Measurements from ENCODE around the gene NLRP10. TPM values are rescaled to one million over a fixed set of nuclear protein-coding genes. Genes with fewer than 3 reads are reported as not detected.

NLRP10 gene
- total and polyA plus RNA-seq, 2 donors (not counting 1 experiment from before 2014, with no cell fraction given) = 4.8 to 9.6 TPM

DNA sequence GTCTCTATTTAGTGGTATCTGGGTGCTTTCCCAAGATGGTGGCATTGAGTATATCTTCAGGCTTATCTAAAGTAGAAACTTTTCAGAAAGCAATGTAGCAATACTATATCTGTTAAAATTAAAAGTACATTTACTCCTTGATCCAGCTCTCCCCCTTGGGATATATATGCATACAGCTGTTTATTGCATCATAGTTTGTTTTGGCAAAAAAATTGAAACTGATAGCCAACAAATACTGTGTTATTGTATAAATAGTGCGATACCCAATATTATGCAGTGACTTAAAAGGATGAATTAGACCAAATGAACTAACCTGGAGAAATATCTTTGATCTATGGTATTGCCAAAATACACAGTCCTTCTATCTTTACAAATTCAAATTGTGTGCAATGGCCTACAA, 15.3 kb downstream of the NLRP10 start:
- no peak overlapping the region for H3K27ac ChIP-seq (ENCODE audit: insufficient read depth, low read length)
- no peak overlapping the region for H3K4me2 ChIP-seq (ENCODE audit: extremely low read depth, insufficient read depth, low read length)
- peak in 1 of 2 donors; percentile 40 for DNase-seq (ENCODE audit: low read depth in 2 of 2)
- H3K4me3 ChIP-seq (replicated peaks in 1 of 4; ENCODE audit: control extremely low read depth in 1 of 4, insufficient read depth in 1 of 4, low read depth in 3 of 4, low read length in 4 of 4) = no peak overlapping the region
- no peaks in the 10 kb centered on the region for H3K79me2 ChIP-seq (ENCODE audit: control insufficient read depth, insufficient read depth, low read length)
- no peak overlapping the region for H3K9ac ChIP-seq (ENCODE audit: insufficient read depth, low read length)
- H3K27me3 ChIP-seq (ENCODE audit: control insufficient read depth, insufficient read depth, low read length) = no peaks in the 10 kb centered on the region
- no peaks in the 10 kb centered on the region for H4K20me1 ChIP-seq (ENCODE audit: control insufficient read depth, extremely low read depth, insufficient read depth, low read length)
- no peaks in the 10 kb centered on the region for H3K9me3 ChIP-seq (ENCODE audit: control insufficient read depth, insufficient read depth, low read depth, low read length)
- H2AFZ ChIP-seq (ENCODE audit: low read length) = no peak overlapping the region
- H3K36me3 ChIP-seq (ENCODE audit: control insufficient read depth, insufficient read depth, low read length) = no peaks in the 10 kb centered on the region
- no peaks in the 10 kb centered on the region for H3K4me1 ChIP-seq (ENCODE audit: control insufficient read depth, extremely low read depth, insufficient read depth, low read length)
- TF ChIP-seq, protein P1, sequence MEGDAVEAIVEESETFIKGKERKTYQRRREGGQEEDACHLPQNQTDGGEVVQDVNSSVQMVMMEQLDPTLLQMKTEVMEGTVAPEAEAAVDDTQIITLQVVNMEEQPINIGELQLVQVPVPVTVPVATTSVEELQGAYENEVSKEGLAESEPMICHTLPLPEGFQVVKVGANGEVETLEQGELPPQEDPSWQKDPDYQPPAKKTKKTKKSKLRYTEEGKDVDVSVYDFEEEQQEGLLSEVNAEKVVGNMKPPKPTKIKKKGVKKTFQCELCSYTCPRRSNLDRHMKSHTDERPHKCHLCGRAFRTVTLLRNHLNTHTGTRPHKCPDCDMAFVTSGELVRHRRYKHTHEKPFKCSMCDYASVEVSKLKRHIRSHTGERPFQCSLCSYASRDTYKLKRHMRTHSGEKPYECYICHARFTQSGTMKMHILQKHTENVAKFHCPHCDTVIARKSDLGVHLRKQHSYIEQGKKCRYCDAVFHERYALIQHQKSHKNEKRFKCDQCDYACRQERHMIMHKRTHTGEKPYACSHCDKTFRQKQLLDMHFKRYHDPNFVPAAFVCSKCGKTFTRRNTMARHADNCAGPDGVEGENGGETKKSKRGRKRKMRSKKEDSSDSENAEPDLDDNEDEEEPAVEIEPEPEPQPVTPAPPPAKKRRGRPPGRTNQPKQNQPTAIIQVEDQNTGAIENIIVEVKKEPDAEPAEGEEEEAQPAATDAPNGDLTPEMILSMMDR (conservative IDR thresholded peaks at IDR 0.05 in 1 of 2, IDR thresholded peaks at IDR 0.05 in 1 of 2; ENCODE audit: low read depth in 1 of 2, low read length in 2 of 2) = no peak
- TF ChIP-seq EZH2 (IDR thresholded peaks at IDR 0.05; ENCODE audit: low read length, missing control alignments) = no peak

DNA sequence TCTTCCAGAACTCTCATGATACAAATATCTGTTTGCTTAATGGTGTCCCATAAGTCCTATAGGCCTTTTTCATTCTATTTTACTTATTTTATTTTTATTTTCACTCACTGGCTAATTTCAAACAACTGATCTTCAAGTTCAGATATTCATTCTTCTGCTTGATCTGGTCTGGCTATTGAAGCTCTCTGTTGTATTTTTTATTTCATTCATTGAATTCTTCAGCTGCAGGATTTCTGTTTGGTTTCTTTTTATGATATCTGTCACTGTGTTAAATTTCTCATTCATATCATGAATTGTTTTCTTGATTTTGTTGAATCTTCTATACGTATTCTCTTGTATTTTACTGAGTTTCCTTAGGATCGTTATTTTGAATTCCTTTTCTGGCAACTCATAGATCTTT, 21.1 kb downstream of the NLRP10 start:
- no peak overlapping the region for H3K27ac ChIP-seq (ENCODE audit: insufficient read depth, low read length)
- H3K9me3 ChIP-seq (ENCODE audit: control insufficient read depth, insufficient read depth, low read depth, low read length) = no peaks in the 10 kb centered on the region
- TF ChIP-seq EZH2 (IDR thresholded peaks at IDR 0.05; ENCODE audit: low read length, missing control alignments) = no peak
- TF ChIP-seq, protein P1 (conservative IDR thresholded peaks at IDR 0.05 in 1 of 2, IDR thresholded peaks at IDR 0.05 in 1 of 2; ENCODE audit: low read depth in 1 of 2, low read length in 2 of 2) = no peak
- no peaks in the 10 kb centered on the region for H3K36me3 ChIP-seq (ENCODE audit: control insufficient read depth, insufficient read depth, low read length)
- H4K20me1 ChIP-seq (ENCODE audit: control insufficient read depth, extremely low read depth, insufficient read depth, low read length) = no peaks in the 10 kb centered on the region
- H3K4me2 ChIP-seq (ENCODE audit: extremely low read depth, insufficient read depth, low read length) = no peak overlapping the region
- no peaks in the 10 kb centered on the region for H3K27me3 ChIP-seq (ENCODE audit: control insufficient read depth, insufficient read depth, low read length)
- H3K4me1 ChIP-seq (ENCODE audit: control insufficient read depth, extremely low read depth, insufficient read depth, low read length) = no peaks in the 10 kb centered on the region
- H3K79me2 ChIP-seq (ENCODE audit: control insufficient read depth, insufficient read depth, low read length) = no peaks in the 10 kb centered on the region
- no peak for DNase-seq (ENCODE audit: low read depth in 2 of 2)
- no peak overlapping the region for H3K9ac ChIP-seq (ENCODE audit: insufficient read depth, low read length)
- no peak overlapping the region for H2AFZ ChIP-seq (ENCODE audit: low read length)
- H3K4me3 ChIP-seq (replicated peaks in 1 of 4; ENCODE audit: control extremely low read depth in 1 of 4, insufficient read depth in 1 of 4, low read depth in 3 of 4, low read length in 4 of 4) = no peak overlapping the region

DNA sequence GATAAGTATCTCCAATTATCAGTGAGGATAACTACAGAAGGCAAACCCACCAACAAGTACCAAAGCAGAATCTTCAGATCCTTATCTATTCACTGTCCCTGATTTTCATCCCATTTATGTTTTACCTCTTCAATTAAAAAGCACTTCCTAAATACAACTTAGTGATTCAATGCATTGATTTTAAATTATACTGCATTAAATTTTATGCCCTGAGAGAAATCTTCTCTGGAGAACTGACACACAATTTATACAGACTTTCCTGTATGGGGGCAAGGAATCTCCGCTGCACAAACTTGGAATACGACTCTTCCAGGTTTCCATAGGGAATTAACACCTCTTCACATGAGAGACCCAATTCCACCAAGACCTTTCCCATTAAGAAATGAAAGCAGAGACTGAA, 23.6 kb downstream of the NLRP10 start, which contains the start of gene OR10A3:
Gene OR10A3, minus strand, starts transcription at position 101 of the 400 bp plus-strand sequence. CDS start 2,188 bp downstream, outside the sequence.
- Histone ChIP-seq H3K79me2 (ENCODE audit: control insufficient read depth, insufficient read depth, low read length) (no peaks in the 10 kb centered on the region), H3K9ac (ENCODE audit: insufficient read depth, low read length) (no peak within 1 kb of the TSS), H3K27me3 (ENCODE audit: control insufficient read depth, insufficient read depth, low read length) (no peaks in the 10 kb centered on the region), H3K27ac (ENCODE audit: insufficient read depth, low read length) (no peak within 1 kb of the TSS), H2AFZ (ENCODE audit: low read length) (no peak within 1 kb of the TSS), H3K4me1 (ENCODE audit: control insufficient read depth, extremely low read depth, insufficient read depth, low read length) (no peaks in the 10 kb centered on the region), H3K4me2 (ENCODE audit: extremely low read depth, insufficient read depth, low read length) (no peak within 1 kb of the TSS), H3K9me3 (ENCODE audit: control insufficient read depth, insufficient read depth, low read depth, low read length) (no peaks in the 10 kb centered on the region), H4K20me1 (ENCODE audit: control insufficient read depth, extremely low read depth, insufficient read depth, low read length) (no peaks in the 10 kb centered on the region), H3K4me3 (replicated peaks in 1 of 4; ENCODE audit: control extremely low read depth in 1 of 4, insufficient read depth in 1 of 4, low read depth in 3 of 4, low read length in 4 of 4) (no peak within 1 kb of the TSS), H3K36me3 (ENCODE audit: control insufficient read depth, insufficient read depth, low read length) (no peaks in the 10 kb centered on the region)
- TF ChIP-seq EZH2 (IDR thresholded peaks at IDR 0.05; ENCODE audit: low read length, missing control alignments) = no peak
- TF ChIP-seq, protein P1 (conservative IDR thresholded peaks at IDR 0.05 in 1 of 2, IDR thresholded peaks at IDR 0.05 in 1 of 2; ENCODE audit: low read depth in 1 of 2, low read length in 2 of 2) = no peak
- DNase-seq (ENCODE audit: low read depth in 2 of 2) = no peak

All from fibroblast of lung (primary cell).